ENCODE data around the gene GCN1. TPM values are rescaled to one million over a fixed set of nuclear protein-coding genes. Genes with fewer than 3 reads are reported as not detected.

Gene GCN1
- polyA plus RNA-seq, 2 of the 4 experiments (the other 2 are of a cell fraction) = 43.2 to 64.1 TPM

GRCh38 chr12:120096671-120097202 lies 97.8 kb downstream of the GCN1 start:
- TF ChIP-seq CBX8 (IDR thresholded peaks at IDR 0.05) = no peak
- TF ChIP-seq MAZ (IDR thresholded peaks at IDR 0.05; ENCODE audit: borderline replicate concordance, low read depth, low read length) = no peak
- no peak for TF ChIP-seq PHF8 (IDR thresholded peaks at IDR 0.05; ENCODE audit: borderline replicate concordance, low read depth)
- no peak for TF ChIP-seq HOXB5 (CRISPR knock-in tag; IDR thresholded peaks at IDR 0.05)
- no peak for TF ChIP-seq NFE2L2 (conservative IDR thresholded peaks at IDR 0.05; ENCODE audit: low read length)
- Histone ChIP-seq H3K4me2 (no peak overlapping the region), H3K4me3 (no peak overlapping the region), H3K4me1 (no peaks in the 10 kb centered on the region), H3K9me3 (no peaks in the 10 kb centered on the region), H3K27ac (no peak overlapping the region)
- ChIA-PET POLR2A (no interaction called here), CTCF (interaction anchor here (0.6 to 2.1 kb wide), 3 partner anchors 10 to 22 kb away, joined by 3 to 10 read pairs (median 3); no protein-coding TSS in a partner anchor)
- WGBS (ENCODE audit: missing lambda C conversion rate) = 91% methylated on average over 34 of the region's 34 CpGs
- no peak for FAIRE-seq
- DNase-seq (ENCODE audit: low read depth in 1 of 2, low spot score in 1 of 2) = no peak
- ATAC-seq = no peak

DNA sequence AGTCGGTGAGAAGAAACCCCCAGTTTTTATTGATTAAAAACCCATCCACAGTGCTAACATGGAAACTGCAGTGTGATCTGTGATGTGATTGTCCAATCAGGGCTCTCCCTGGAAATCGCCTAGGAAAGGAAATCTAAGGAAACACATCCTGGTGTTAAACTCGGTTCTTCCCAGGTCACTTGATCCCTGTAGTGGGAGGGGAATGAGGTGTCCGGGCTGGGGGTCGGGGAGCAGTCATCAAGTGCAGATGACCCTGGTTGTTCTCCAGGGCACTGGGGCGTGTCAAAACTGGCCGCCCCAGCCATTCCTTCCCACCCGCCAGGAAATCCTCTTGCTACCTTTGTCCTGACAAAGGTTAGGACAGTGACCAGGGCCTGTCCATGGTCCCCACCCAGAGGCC lies 98.8 kb downstream of the GCN1 start:
- TF ChIP-seq MAFK (IDR thresholded peaks at IDR 0.05; ENCODE audit: partially characterized antibody) = no peak
- TF ChIP-seq HOXA7 (CRISPR knock-in tag; IDR thresholded peaks at IDR 0.05) = no peak
- no peak for TF ChIP-seq NPAS2 (CRISPR knock-in tag; IDR thresholded peaks at IDR 0.05; ENCODE audit: borderline replicate concordance)
- TF ChIP-seq CHD2 (IDR thresholded peaks at IDR 0.05; ENCODE audit: low read length, partially characterized antibody) = no peak
- no peak for TF ChIP-seq KDM1A (IDR thresholded peaks at IDR 0.05; ENCODE audit: low read depth)
- no peak for TF ChIP-seq POLR2A (IDR thresholded peaks at IDR 0.05; ENCODE audit: low read length)
- no peak for TF ChIP-seq PBX3 (IDR thresholded peaks at IDR 0.05)
- TF ChIP-seq ZSCAN20 (CRISPR knock-in tag; IDR thresholded peaks at IDR 0.05) = no peak
- TF ChIP-seq GATA3 (IDR thresholded peaks at IDR 0.05; ENCODE audit: borderline replicate concordance) = no peak
- TF ChIP-seq NR3C1 (IDR thresholded peaks at IDR 0.05) = no peak
- TF ChIP-seq ESRRA (IDR thresholded peaks at IDR 0.05; ENCODE audit: borderline replicate concordance, low read length) = no peak
- TF ChIP-seq RNF2 (IDR thresholded peaks at IDR 0.05; ENCODE audit: borderline replicate concordance, low read depth) = no peak
- TF ChIP-seq JUNB (IDR thresholded peaks at IDR 0.05) = no peak
- no peak for TF ChIP-seq SMC3 (IDR thresholded peaks at IDR 0.05)
- no peak for TF ChIP-seq RFX5 (IDR thresholded peaks at IDR 0.05)
- TF ChIP-seq FOSL2 (IDR thresholded peaks at IDR 0.05) = no peak
- TF ChIP-seq FOSL2 (CRISPR knock-in tag; IDR thresholded peaks at IDR 0.05) = no peak
- TF ChIP-seq TFCP2L1 (CRISPR knock-in tag; IDR thresholded peaks at IDR 0.05) = no peak
- no peak for TF ChIP-seq ZC3H11A (IDR thresholded peaks at IDR 0.05)
- TF ChIP-seq RCOR1 (IDR thresholded peaks at IDR 0.05; ENCODE audit: low read depth, low read length) = no peak
- DNase-seq (ENCODE audit: low read depth in 1 of 2, low spot score in 1 of 2) (no peak), FAIRE-seq (no peak), ATAC-seq (no peak)
- Histone ChIP-seq H3K27ac (no peak overlapping the region), H3K4me1 (no peaks in the 10 kb centered on the region), H3K4me3 (no peak overlapping the region), H3K4me2 (no peak overlapping the region), H3K9me3 (no peaks in the 10 kb centered on the region)
- 84% methylated on average over 8 of the region's 8 CpGs for whole genome bisulfite sequencing (ENCODE audit: missing lambda C conversion rate)
- POLR2A ChIA-PET = no interaction called here
- CTCF ChIA-PET = no interaction called here

GRCh38 chr12:120095331-120095730 lies 99.2 kb downstream of the GCN1 start:
- Histone ChIP-seq H3K9me3 (no peaks in the 10 kb centered on the region), H3K4me3 (no peak overlapping the region), H3K4me2 (no peak overlapping the region), H3K4me1 (no peaks in the 10 kb centered on the region), H3K27ac (no peak overlapping the region)
- CTCF ChIA-PET = no interaction called here
- no peak for FAIRE-seq
- no peak for DNase-seq (ENCODE audit: low read depth in 1 of 2, low spot score in 1 of 2)
- no peak for ATAC-seq
- POLR2A ChIA-PET = no interaction called here
- 89% methylated on average over 7 of the region's 13 CpGs for whole genome bisulfite sequencing (ENCODE audit: missing lambda C conversion rate)
- TF ChIP-seq RNF2 (IDR thresholded peaks at IDR 0.05; ENCODE audit: borderline replicate concordance, low read depth) (no peak), PBX3 (IDR thresholded peaks at IDR 0.05) (no peak), MAZ (IDR thresholded peaks at IDR 0.05; ENCODE audit: borderline replicate concordance, low read depth, low read length) (no peak), MAX (IDR thresholded peaks at IDR 0.05) (no peak), JUNB (IDR thresholded peaks at IDR 0.05) (no peak), HOXB5 (CRISPR knock-in tag; IDR thresholded peaks at IDR 0.05) (no peak), CHD4 (IDR thresholded peaks at IDR 0.05; ENCODE audit: borderline replicate concordance) (no peak), HDAC2 (IDR thresholded peaks at IDR 0.05) (no peak), USF2 (IDR thresholded peaks at IDR 0.05) (no peak), HOXB13 (CRISPR knock-in tag; IDR thresholded peaks at IDR 0.05; ENCODE audit: low read depth) (no peak), NPAS2 (CRISPR knock-in tag; IDR thresholded peaks at IDR 0.05; ENCODE audit: borderline replicate concordance) (no peak)
- TF ChIP-seq, protein P1, sequence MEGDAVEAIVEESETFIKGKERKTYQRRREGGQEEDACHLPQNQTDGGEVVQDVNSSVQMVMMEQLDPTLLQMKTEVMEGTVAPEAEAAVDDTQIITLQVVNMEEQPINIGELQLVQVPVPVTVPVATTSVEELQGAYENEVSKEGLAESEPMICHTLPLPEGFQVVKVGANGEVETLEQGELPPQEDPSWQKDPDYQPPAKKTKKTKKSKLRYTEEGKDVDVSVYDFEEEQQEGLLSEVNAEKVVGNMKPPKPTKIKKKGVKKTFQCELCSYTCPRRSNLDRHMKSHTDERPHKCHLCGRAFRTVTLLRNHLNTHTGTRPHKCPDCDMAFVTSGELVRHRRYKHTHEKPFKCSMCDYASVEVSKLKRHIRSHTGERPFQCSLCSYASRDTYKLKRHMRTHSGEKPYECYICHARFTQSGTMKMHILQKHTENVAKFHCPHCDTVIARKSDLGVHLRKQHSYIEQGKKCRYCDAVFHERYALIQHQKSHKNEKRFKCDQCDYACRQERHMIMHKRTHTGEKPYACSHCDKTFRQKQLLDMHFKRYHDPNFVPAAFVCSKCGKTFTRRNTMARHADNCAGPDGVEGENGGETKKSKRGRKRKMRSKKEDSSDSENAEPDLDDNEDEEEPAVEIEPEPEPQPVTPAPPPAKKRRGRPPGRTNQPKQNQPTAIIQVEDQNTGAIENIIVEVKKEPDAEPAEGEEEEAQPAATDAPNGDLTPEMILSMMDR (IDR thresholded peaks at IDR 0.05) = no peak
- TF ChIP-seq, protein P2, sequence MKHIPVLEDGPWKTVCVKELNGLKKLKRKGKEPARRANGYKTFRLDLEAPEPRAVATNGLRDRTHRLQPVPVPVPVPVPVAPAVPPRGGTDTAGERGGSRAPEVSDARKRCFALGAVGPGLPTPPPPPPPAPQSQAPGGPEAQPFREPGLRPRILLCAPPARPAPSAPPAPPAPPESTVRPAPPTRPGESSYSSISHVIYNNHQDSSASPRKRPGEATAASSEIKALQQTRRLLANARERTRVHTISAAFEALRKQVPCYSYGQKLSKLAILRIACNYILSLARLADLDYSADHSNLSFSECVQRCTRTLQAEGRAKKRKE (CRISPR knock-in tag; IDR thresholded peaks at IDR 0.05; ENCODE audit: low read depth) = no peak
